GM19455 (cell line): ENCODE measurements around the gene MICAL3.
"Not testable (repeated sequence)": the region's sequence is repeated elsewhere in the genome, so short reads cannot be mapped to it uniquely, and the experiment has no call there.

Experiments used
- ATAC-seq: cut with Tn5 transposase; IDR thresholded peaks from one replicate; pipeline ENCODE4 v1.9.1; 2021; ENCODE audit not compliant: unreplicated experiment

The MICAL3 gene

GRCh38 chr22:17892376-17892775, 132.0 kb downstream of the MICAL3 start:
- ATAC-seq = no peak

- ATAC-seq = no peak
Observed at GRCh38 chr22:17891481-17892167, 132.7 kb downstream of the MICAL3 start.

GRCh38 chr22:17890892-17891291, 133.5 kb downstream of the MICAL3 start:
- no peak for ATAC-seq

- no peak for ATAC-seq
Observed at GRCh38 chr22:17890245-17890671, 134.1 kb downstream of the MICAL3 start.

GRCh38 chr22:17888855-17889254, 135.5 kb downstream of the MICAL3 start:
- no peak for ATAC-seq

- no peak for ATAC-seq
Observed at GRCh38 chr22:17888439-17888838, 135.9 kb downstream of the MICAL3 start.

- no peak for ATAC-seq
Observed at GRCh38 chr22:17884893-17885292, 139.5 kb downstream of the MICAL3 start.

GRCh38 chr22:17884084-17884483, 140.3 kb downstream of the MICAL3 start:
- ATAC-seq = no peak

GRCh38 chr22:17883356-17883755, 141.0 kb downstream of the MICAL3 start:
- no peak for ATAC-seq

- no peak for ATAC-seq
Observed at GRCh38 chr22:17882727-17883126, 141.6 kb downstream of the MICAL3 start.

- ATAC-seq = no peak
Observed at GRCh38 chr22:17882162-17882561, 142.2 kb downstream of the MICAL3 start.

GRCh38 chr22:17881366-17881765, 143.0 kb downstream of the MICAL3 start:
- ATAC-seq = no peak

GRCh38 chr22:17880468-17880867, 143.9 kb downstream of the MICAL3 start:
- ATAC-seq = no peak

- ATAC-seq = no peak
Observed at GRCh38 chr22:17880020-17880419, 144.3 kb downstream of the MICAL3 start.

- no peak for ATAC-seq
Observed at GRCh38 chr22:17878941-17879340, 145.4 kb downstream of the MICAL3 start.

- no peak for ATAC-seq
Observed at GRCh38 chr22:17878186-17878694, 146.1 kb downstream of the MICAL3 start.

- ATAC-seq = not testable (repeated sequence)
Observed at GRCh38 chr22:17876878-17877855, 147.2 kb downstream of the MICAL3 start.

- ATAC-seq = no peak
Observed at GRCh38 chr22:17876306-17876831, 148.0 kb downstream of the MICAL3 start.

GRCh38 chr22:17875631-17876030, 148.7 kb downstream of the MICAL3 start:
- ATAC-seq = no peak

- no peak for ATAC-seq
Observed at GRCh38 chr22:17875156-17875555, 149.2 kb downstream of the MICAL3 start.

GRCh38 chr22:17874231-17874905, 150.0 kb downstream of the MICAL3 start:
- no peak for ATAC-seq
